Body of pancreas (tissue), 4 donors: Measurements from ENCODE around the gene INHBC. TPM values are rescaled to one million over a fixed set of nuclear protein-coding genes. Genes with fewer than 3 reads are reported as not detected.

Experiments
- ATAC-seq: fragments of 150-250 bp; one replicate; pipeline ENCODE4 v1.9.1; 2016
- DNase-seq, 4 donors: peaks; one replicate each; pipeline ENCODE4 v3.0.0-alpha.2; 2019
- H3K27ac ChIP-seq, 4 donors: fragments of 200-600 bp; sonication (generic); 1 replicate in 3 of 4; 2 replicates in 1 of 4; pipeline versions ENCODE4 v1.5.1 to v1.6.1; 2016 to 2019; ENCODE audit warnings: mild to moderate bottlenecking in 1 of 4, mixed read lengths in 1 of 4, moderate library complexity in 1 of 4
- H3K27me3 ChIP-seq, 2 donors: fragments of 200-600 bp; sonication (generic); one replicate each; pipeline ENCODE4 v1.6.0; 2016; ENCODE audit warnings: mild to moderate bottlenecking in 1 of 2
- H3K36me3 ChIP-seq, 2 donors: fragments of 200-600 bp; sonication (generic); replicated peaks in 1 of 2; 2 replicates each; pipeline ENCODE4 v1.5.1; 2016; ENCODE audit warnings: low read depth in 2 of 2; ENCODE audit not compliant: insufficient read depth in 1 of 2
- H3K4me1 ChIP-seq: fragments of 200-600 bp; sonication (generic); one replicate; pipeline ENCODE4 v1.6.0; 2016
- H3K4me3 ChIP-seq, 2 donors: fragments of 200-600 bp; sonication (generic); 1 replicate in 1 of 2; 2 replicates in 1 of 2; pipeline ENCODE4 v1.5.1; 2016 to 2019
- H3K9me3 ChIP-seq, 3 donors: fragments of 200-600 bp; sonication (generic); 1 replicate in 2 of 3; 2 replicates in 1 of 3; pipeline ENCODE4 v1.5.1; 2016
- POLR2A ChIP-seq, 3 donors: fragments of 450-650 bp; IDR thresholded peaks; one replicate each; pipeline ENCODE4 v1.6.1; 2016; ENCODE audit warnings: antibody characterized with exemption in 3 of 3, mild to moderate bottlenecking in 2 of 3
- WGBS, 2 donors: methylation state at CpG; one replicate each; pipeline ENCODE4 v1.1.5; 2017; 5-methylcytosine and 5-hydroxymethylcytosine counted together
- intact Hi-C: fragments of 100-400 bp; cut with DNase I; formaldehyde crosslinking; loops from one replicate; pipeline ENCODE4 v1.15.1; 2023
- total RNA-seq, 2 donors: library from RNA; depleted of rRNA; stranded (reverse); fragments of >200 nt; gene quantifications; one replicate each; pipeline ENCODE4 v1.1.0, GENCODE V29; 2016
- TF ChIP-seq, protein P1 (sequence below), 7 experiments: fragments of 450-650 bp in 4 of 7; fragments of 200-600 bp in 3 of 7; sonication (generic) in 3 of 7; IDR thresholded peaks; one replicate each; pipeline ENCODE4 v1.5.1; 2016 to 2019; ENCODE audit warnings: antibody characterized with exemption in 7 of 7

Gene INHBC
- total RNA-seq, 2 donors from 2014 or later: not detected

DNA sequence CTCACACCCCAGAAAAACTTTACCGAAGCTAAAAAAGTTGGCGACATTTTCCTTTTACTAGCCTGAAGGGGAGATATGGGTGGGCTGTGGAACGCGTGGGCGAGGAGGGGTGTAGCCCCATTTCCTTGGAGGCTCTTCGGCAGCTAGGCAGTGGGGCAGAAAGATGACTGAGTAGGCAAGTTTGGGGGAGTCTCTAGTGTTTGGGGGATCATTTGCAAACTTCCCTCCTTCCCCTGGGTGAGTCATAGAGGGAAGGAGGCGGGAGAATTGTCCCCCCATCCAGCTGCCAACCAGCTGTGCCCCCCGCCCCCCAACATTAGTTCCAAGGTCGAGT, 27.3 kb downstream of the INHBC start:
- peak overlapping the region in 1 of 2 donors; percentile 17 for H3K4me3 ChIP-seq
- ATAC-seq (no peak), DNase-seq (no peak)
- no peaks in the 10 kb centered on the region for H3K9me3 ChIP-seq
- no peak for TF ChIP-seq POLR2A (IDR thresholded peaks at IDR 0.05)
- no peaks in the 10 kb centered on the region for H3K36me3 ChIP-seq
- H3K27ac ChIP-seq: peak overlapping the region in 3 of 4 donors; percentile 62 to 80 (median 73)
- WGBS, 2 donors: 0 to 1% methylated on average over 7 to 9 of the region's 9 CpGs
- intact Hi-C loops: no loop called here
- H3K4me1 ChIP-seq: peaks cover 22% of the 10 kb centered on the region
- no peaks in the 10 kb centered on the region for H3K27me3 ChIP-seq

DNA sequence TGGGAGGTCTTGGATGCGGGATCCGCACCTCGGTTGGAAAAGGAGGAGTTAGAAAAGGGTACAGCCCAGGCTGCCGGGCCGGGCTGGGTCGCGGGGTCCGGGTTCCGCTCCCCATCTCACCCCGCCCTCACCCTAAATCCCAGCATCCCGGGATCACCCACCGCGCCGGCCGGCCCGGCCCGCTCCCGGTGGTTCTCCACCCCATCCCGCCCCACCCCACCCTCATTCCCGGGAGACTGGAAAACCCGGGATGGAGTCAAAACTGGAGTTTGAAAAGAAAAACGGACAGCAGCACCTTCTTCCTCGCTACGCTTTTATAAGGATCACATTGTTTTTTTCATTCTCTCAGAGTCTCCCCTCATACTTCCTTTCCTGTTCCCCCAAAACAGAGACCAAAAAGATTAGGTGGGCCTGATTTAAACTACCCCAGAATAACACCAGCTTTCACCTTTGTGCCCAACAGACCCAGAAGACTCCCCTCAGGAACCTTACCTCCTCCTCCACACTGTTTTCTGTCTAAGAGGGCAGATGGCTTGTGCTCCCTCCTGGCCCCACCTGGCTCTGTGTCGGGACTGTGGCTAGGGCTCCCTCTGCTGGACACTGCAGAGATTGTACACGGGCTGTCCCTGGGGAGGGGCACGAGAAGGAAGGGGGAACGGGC, 27.8 kb downstream of the INHBC start:
- Histone ChIP-seq H3K4me1 (peaks cover 22% of the 10 kb centered on the region), H3K4me3 (peak overlapping the region in 1 of 2 donors; percentile 17), H3K27ac (peak overlapping the region; percentile 62 to 86 (median 76)), H3K9me3 (no peaks in the 10 kb centered on the region), H3K27me3 (no peaks in the 10 kb centered on the region), H3K36me3 (no peaks in the 10 kb centered on the region)
- WGBS, 2 donors: 0 to 1% methylated on average over 9 to 28 of the region's 28 CpGs
- DNase-seq (peak; percentile 87 to 90 (median 88)), ATAC-seq (peak; percentile 83)
- TF ChIP-seq, protein P1, sequence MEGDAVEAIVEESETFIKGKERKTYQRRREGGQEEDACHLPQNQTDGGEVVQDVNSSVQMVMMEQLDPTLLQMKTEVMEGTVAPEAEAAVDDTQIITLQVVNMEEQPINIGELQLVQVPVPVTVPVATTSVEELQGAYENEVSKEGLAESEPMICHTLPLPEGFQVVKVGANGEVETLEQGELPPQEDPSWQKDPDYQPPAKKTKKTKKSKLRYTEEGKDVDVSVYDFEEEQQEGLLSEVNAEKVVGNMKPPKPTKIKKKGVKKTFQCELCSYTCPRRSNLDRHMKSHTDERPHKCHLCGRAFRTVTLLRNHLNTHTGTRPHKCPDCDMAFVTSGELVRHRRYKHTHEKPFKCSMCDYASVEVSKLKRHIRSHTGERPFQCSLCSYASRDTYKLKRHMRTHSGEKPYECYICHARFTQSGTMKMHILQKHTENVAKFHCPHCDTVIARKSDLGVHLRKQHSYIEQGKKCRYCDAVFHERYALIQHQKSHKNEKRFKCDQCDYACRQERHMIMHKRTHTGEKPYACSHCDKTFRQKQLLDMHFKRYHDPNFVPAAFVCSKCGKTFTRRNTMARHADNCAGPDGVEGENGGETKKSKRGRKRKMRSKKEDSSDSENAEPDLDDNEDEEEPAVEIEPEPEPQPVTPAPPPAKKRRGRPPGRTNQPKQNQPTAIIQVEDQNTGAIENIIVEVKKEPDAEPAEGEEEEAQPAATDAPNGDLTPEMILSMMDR (IDR thresholded peaks at IDR 0.05): peak; percentile 88 to 96 (median 95)
- peak in 2 of 3 donors; percentile 39 to 42 for TF ChIP-seq POLR2A (IDR thresholded peaks at IDR 0.05)
- intact Hi-C loops: no loop called here

GRCh38 chr12:57462912-57463253, 28.3 kb downstream of the INHBC start:
- Histone ChIP-seq H3K4me3 (no peak overlapping the region), H3K4me1 (peaks cover 22% of the 10 kb centered on the region), H3K27me3 (no peaks in the 10 kb centered on the region), H3K27ac (peak overlapping the region in 2 of 4 donors; percentile 73 to 80), H3K36me3 (no peaks in the 10 kb centered on the region), H3K9me3 (no peaks in the 10 kb centered on the region)
- ATAC-seq (no peak), DNase-seq (no peak)
- intact Hi-C loops: no loop called here
- TF ChIP-seq, protein P1 (IDR thresholded peaks at IDR 0.05): peak in 2 of 7 experiments; percentile 3 to 6
- TF ChIP-seq POLR2A (IDR thresholded peaks at IDR 0.05): no peak
- 26 to 31% methylated on average over 5 of the region's 5 CpGs for WGBS, 2 donors

- H3K27ac ChIP-seq: no peak overlapping the region
- H3K9me3 ChIP-seq: no peaks in the 10 kb centered on the region
- TF ChIP-seq, protein P1 (IDR thresholded peaks at IDR 0.05): no peak
- no peak for TF ChIP-seq POLR2A (IDR thresholded peaks at IDR 0.05)
- intact Hi-C loops: no loop called here
- DNase-seq (no peak), ATAC-seq (no peak)
- H3K36me3 ChIP-seq: no peaks in the 10 kb centered on the region
- WGBS, 2 donors: 76 to 80% methylated on average over 12 of the region's 12 CpGs
- no peaks in the 10 kb centered on the region for H3K27me3 ChIP-seq
- peaks cover 22% of the 10 kb centered on the region for H3K4me1 ChIP-seq
- H3K4me3 ChIP-seq: no peak overlapping the region
These were observed 30.0 kb downstream of the INHBC start for GRCh38 chr12:57464569-57464968.

DNA sequence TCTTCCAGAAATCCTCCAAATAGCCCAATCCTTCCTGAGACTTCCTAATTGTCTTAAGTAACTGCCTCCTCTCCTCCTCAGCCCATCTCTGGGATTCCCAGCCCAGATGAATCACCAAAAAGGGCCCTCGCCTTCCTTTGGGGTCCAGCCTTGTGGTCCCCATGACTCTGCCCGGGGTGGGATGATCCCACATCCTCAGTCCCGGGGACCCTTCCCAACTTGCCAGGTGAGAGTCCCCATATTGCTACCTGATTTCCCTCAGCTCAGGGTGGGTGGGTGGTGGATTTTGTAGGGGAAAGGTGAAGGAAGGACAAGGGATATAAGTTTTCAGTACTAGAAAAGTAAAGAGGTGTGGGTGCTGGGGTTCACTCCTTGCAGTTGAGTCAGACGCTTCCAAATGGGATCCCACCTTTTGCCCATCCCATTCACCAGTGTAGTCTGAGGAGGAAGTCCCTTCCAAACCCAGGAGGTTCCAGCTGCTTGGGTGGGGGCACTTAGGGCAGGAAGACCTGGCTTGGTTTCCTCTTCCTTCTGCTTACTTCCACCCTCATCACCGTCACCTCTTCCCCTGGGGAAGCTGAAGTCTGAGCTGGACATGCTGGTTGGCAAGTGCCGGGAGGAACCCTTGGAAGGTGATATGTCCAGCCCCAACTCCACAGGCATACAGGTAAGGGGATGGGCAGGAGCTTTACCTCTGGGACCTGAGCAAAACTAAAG, 30.6 kb downstream of the INHBC start:
- Histone ChIP-seq H3K27me3 (no peaks in the 10 kb centered on the region), H3K9me3 (no peaks in the 10 kb centered on the region), H3K27ac (no peak overlapping the region), H3K36me3 (no peaks in the 10 kb centered on the region), H3K4me3 (no peak overlapping the region), H3K4me1 (peaks cover 19% of the 10 kb centered on the region)
- TF ChIP-seq, protein P1 (IDR thresholded peaks at IDR 0.05): no peak
- TF ChIP-seq POLR2A (IDR thresholded peaks at IDR 0.05): no peak
- intact Hi-C loops: no loop called here
- WGBS, 2 donors: 65 to 76% methylated on average over 5 to 6 of the region's 6 CpGs
- no peak for ATAC-seq
- no peak for DNase-seq
